Sigmoid colon (tissue), 7 donors: ENCODE results near the gene GRM6. TPM values are rescaled to one million over a fixed set of nuclear protein-coding genes. Genes with fewer than 3 reads are reported as not detected.

Experiments
- DNase-seq: peaks from one replicate; pipeline ENCODE4 v3.0.0-alpha.2; 2019
- H3K27ac ChIP-seq, 4 donors: fragments of 200-600 bp; sonication (generic); one replicate each; pipeline ENCODE4 v1.5.1; 2016 to 2019; ENCODE audit warnings: mild to moderate bottlenecking in 1 of 4
- H3K27me3 ChIP-seq, 3 donors: fragments of 200-600 bp; sonication (generic); one replicate each; pipeline ENCODE4 v1.5.1; 2019; ENCODE audit warnings: mild to moderate bottlenecking in 1 of 3
- H3K36me3 ChIP-seq, 4 donors: fragments of 200-600 bp; sonication (generic); one replicate each; pipeline ENCODE4 v1.5.1; 2016 to 2019
- H3K4me1 ChIP-seq, 4 donors: fragments of 200-600 bp; sonication (generic); one replicate each; pipeline ENCODE4 v1.5.1; 2017 to 2019
- H3K4me3 ChIP-seq, 4 donors: fragments of 200-600 bp; sonication (generic); one replicate each; pipeline ENCODE4 v1.5.1; 2017 to 2019; ENCODE audit warnings: mild to moderate bottlenecking in 2 of 4, moderate library complexity in 1 of 4
- H3K9me3 ChIP-seq, 4 donors: fragments of 200-600 bp in 3 of 4; sonication (generic) in 3 of 4; one replicate each; pipeline versions ENCODE4 v1.5.1 to v1.6.1; 2013 to 2019
- EP300 ChIP-seq, 4 donors: sonication (generic); formaldehyde crosslinking; IDR thresholded peaks; one replicate each; pipeline ENCODE4 v1.6.1; 2017; ENCODE audit warnings: antibody characterized with exemption in 4 of 4
- POLR2A ChIP-seq, 2 donors: fragments of 450-650 bp; IDR thresholded peaks; one replicate each; pipeline ENCODE4 v1.6.1; 2016; ENCODE audit warnings: antibody characterized with exemption in 2 of 2, mild to moderate bottlenecking in 2 of 2, moderate library complexity in 2 of 2
- POLR2AphosphoS5 ChIP-seq, 4 donors: sonication (generic); formaldehyde crosslinking; IDR thresholded peaks; one replicate each; pipeline ENCODE4 v1.6.1; 2017; ENCODE audit warnings: antibody characterized with exemption in 4 of 4
- WGBS, 2 donors: extraction: QIAGEN DNeasy Blood & Tissue Kit; methylation state at CpG; one replicate each; pipeline ENCODE4 v1.1.7; 2013; 5-methylcytosine and 5-hydroxymethylcytosine counted together
- intact Hi-C: fragments of 100-400 bp; cut with DNase I; formaldehyde crosslinking; loops from one replicate; pipeline ENCODE4 v1.15.1; 2023
- polyA plus RNA-seq, 3 donors: library from polyadenylated mRNA; stranded (reverse); fragments of 200-250 nt; gene quantifications; one replicate each; pipeline ENCODE4 v1.2.3, GENCODE V29; 2013
- total RNA-seq, 4 donors: library from RNA; depleted of rRNA; stranded (reverse); fragments of >200 nt; gene quantifications; one replicate each; pipeline ENCODE4 v1.1.0, GENCODE V29; 2016
- TF ChIP-seq, protein P1 (sequence below), 4 experiments: fragments of 450-650 bp in 3 of 4; fragments of 200-600 bp in 1 of 4; IDR thresholded peaks; one replicate each; pipeline ENCODE4 v1.5.1; 2016 to 2019; ENCODE audit warnings: antibody characterized with exemption in 4 of 4, mild to moderate bottlenecking in 3 of 4, moderate library complexity in 2 of 4
- donor health status: healthy with polysubstance abuse.
- donor health status: Bipolar disorder and iron deficiency.
- donor health status: healthy.

Gene GRM6
- total and polyA plus RNA-seq, 7 donors: 0.01 TPM; not detected in 6

DNA sequence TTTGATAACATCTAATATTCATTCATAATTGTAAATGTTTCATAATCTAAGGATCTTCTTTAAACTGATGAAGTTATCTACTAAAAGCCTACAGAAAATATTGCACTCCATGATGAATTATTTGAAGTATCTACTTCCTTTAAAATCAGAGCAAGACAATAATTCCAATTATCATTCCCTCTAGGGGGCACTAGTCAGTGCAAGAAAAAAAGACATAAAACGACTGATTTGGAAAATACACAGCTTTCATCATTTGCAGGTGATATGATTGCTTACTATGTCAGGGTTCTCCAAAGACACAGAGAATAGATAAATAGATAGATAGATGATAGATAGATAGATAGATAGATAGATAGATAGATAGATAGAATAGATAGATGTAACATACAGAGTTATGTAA is 13.5 kb upstream of the GRM6 start:
- H3K9me3 ChIP-seq: peaks cover 0 to 3% (median 0%) of the 10 kb centered on the region in 4 donors
- 12 to 15% methylated on average over 1 of the region's 1 CpG for WGBS, 2 donors

DNA sequence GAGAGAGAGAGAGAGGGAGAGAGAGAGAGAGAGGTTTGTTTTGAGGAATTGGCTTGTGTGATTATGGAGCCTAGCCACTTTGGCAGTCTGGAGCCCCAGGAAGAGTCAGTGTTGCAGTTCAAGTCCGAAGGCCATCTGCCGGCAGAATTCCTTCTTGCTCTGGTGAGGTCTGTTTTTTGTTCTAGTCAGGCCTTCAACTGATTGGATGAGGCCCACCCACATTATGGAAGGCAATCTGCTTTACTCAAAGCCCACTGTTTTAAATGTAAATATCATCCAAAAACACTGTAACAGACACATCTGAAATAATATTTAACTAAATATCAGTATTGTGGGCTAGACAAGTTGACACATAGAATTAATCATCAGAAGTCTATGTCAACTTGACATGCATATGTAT is 11.4 kb upstream of the GRM6 start:
- Histone ChIP-seq H3K27ac (no peak overlapping the region), H3K4me1 (no peaks in the 10 kb centered on the region), H3K4me3 (no peak overlapping the region), H3K9me3 (peaks cover 0 to 3% (median 0%) of the 10 kb centered on the region in 4 donors), H3K27me3 (no peaks in the 10 kb centered on the region), H3K36me3 (no peaks in the 10 kb centered on the region)
- 79 to 83% methylated on average over 2 of the region's 2 CpGs for WGBS, 2 donors
- TF ChIP-seq EP300 (IDR thresholded peaks at IDR 0.05): no peak
- no peak for TF ChIP-seq POLR2AphosphoS5 (IDR thresholded peaks at IDR 0.05)
- TF ChIP-seq, protein P1, sequence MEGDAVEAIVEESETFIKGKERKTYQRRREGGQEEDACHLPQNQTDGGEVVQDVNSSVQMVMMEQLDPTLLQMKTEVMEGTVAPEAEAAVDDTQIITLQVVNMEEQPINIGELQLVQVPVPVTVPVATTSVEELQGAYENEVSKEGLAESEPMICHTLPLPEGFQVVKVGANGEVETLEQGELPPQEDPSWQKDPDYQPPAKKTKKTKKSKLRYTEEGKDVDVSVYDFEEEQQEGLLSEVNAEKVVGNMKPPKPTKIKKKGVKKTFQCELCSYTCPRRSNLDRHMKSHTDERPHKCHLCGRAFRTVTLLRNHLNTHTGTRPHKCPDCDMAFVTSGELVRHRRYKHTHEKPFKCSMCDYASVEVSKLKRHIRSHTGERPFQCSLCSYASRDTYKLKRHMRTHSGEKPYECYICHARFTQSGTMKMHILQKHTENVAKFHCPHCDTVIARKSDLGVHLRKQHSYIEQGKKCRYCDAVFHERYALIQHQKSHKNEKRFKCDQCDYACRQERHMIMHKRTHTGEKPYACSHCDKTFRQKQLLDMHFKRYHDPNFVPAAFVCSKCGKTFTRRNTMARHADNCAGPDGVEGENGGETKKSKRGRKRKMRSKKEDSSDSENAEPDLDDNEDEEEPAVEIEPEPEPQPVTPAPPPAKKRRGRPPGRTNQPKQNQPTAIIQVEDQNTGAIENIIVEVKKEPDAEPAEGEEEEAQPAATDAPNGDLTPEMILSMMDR (IDR thresholded peaks at IDR 0.05): no peak
- no peak for TF ChIP-seq POLR2A (IDR thresholded peaks at IDR 0.05)
- intact Hi-C loops: no loop called here
- DNase-seq: no peak

More for the DNA sequence above, 13.5 kb upstream of the GRM6 start:
- H3K36me3 ChIP-seq: no peaks in the 10 kb centered on the region
- DNase-seq: no peak
- H3K4me1 ChIP-seq: no peaks in the 10 kb centered on the region
- H3K27ac ChIP-seq: no peak overlapping the region
- no peak overlapping the region for H3K4me3 ChIP-seq
- H3K27me3 ChIP-seq: no peaks in the 10 kb centered on the region
- TF ChIP-seq POLR2AphosphoS5 (IDR thresholded peaks at IDR 0.05): no peak
- intact Hi-C loops: no loop called here

DNA sequence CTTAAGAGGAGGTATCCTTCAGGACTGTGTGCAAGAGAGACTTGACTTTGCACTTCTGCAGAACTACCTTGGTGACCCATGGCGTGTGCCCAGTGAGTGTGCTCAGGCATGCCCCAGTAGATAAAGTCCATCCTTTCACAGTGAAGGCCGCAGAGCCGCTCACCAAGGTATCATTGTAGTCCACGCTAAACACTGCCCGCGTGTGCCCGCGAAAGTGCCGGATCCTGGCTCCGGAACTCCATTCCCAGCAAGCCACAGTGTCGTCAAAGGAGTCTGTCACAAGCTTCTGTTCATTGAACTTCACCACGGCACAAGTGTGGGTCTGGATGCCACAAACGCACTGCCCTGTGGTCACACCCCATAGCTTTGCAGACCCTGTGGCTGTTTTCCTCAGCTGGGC is 3.3 kb upstream of the GRM6 start:
- Histone ChIP-seq H3K4me1 (peaks cover 0 to 3% (median 0%) of the 10 kb centered on the region in 4 donors), H3K27me3 (peaks cover 6 to 33% (median 23%) of the 10 kb centered on the region in 3 donors), H3K4me3 (no peak overlapping the region), H3K36me3 (no peaks in the 10 kb centered on the region), H3K27ac (no peak overlapping the region), H3K9me3 (no peaks in the 10 kb centered on the region)
- TF ChIP-seq, protein P1 (IDR thresholded peaks at IDR 0.05): no peak
- no peak for TF ChIP-seq POLR2AphosphoS5 (IDR thresholded peaks at IDR 0.05)
- TF ChIP-seq POLR2A (IDR thresholded peaks at IDR 0.05): no peak
- TF ChIP-seq EP300 (IDR thresholded peaks at IDR 0.05): no peak
- DNase-seq: no peak
- intact Hi-C loops: no loop called here
- WGBS, 2 donors: 95 to 96% methylated on average over 13 of the region's 13 CpGs

DNA sequence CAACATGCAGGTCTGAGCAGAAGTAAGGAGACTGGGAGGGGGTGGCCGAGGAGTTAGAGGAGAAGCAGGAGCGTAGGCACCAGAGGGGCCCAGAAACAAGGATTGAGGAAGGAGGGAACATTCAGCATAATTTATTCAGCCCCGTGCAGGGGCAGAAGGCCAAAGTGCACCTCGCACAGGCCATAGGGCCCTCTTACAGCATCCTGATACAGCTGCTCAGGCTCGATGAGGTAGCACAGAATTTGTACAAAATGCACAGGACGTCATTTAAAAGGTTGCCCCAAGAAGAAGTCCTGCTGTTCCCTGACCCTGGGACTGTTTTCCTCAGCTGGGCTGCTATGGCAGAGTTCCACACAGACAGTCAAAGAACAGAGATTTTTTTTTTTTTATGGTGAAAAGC is 2.1 kb upstream of the GRM6 start:
- 73 to 77% methylated on average over 6 of the region's 6 CpGs for WGBS, 2 donors
- DNase-seq: no peak
- no peak for TF ChIP-seq EP300 (IDR thresholded peaks at IDR 0.05)
- TF ChIP-seq, protein P1 (IDR thresholded peaks at IDR 0.05): no peak
- no peak for TF ChIP-seq POLR2A (IDR thresholded peaks at IDR 0.05)
- no peak for TF ChIP-seq POLR2AphosphoS5 (IDR thresholded peaks at IDR 0.05)
- no peaks in the 10 kb centered on the region for H3K36me3 ChIP-seq
- no peak overlapping the region for H3K27ac ChIP-seq
- H3K9me3 ChIP-seq: no peaks in the 10 kb centered on the region
- no peak overlapping the region for H3K4me3 ChIP-seq
- H3K27me3 ChIP-seq: peaks cover 6 to 38% (median 28%) of the 10 kb centered on the region in 3 donors
- intact Hi-C loops: no loop called here
- H3K4me1 ChIP-seq: peaks cover 0 to 3% (median 0%) of the 10 kb centered on the region in 4 donors

DNA sequence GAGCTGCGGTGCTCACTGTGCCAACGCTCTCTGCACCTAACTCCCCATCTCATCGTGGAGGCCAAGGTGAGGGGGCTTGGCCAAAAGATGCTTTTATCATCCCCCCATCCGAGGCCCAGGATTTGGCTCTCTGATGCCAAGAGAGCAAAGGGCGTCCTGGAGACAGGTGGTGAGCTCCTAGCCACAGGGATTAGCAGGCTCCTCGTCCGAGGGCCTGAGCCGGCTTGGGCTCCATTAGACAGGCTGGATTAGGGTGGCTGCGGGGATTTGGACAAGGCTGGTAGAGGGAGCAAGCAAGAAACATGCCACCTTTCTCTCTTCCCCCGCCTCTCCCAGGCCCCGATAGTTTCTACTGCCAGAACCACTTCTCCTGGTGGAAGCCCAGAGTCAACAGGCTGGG is 1.0 kb upstream of the GRM6 start:
- Histone ChIP-seq H3K27ac (no peak overlapping the region), H3K4me1 (peaks cover 0 to 3% (median 0%) of the 10 kb centered on the region in 4 donors), H3K36me3 (no peaks in the 10 kb centered on the region), H3K4me3 (no peak overlapping the region), H3K27me3 (peaks cover 6 to 38% (median 28%) of the 10 kb centered on the region in 3 donors), H3K9me3 (no peaks in the 10 kb centered on the region)
- WGBS, 2 donors: 75 to 76% methylated on average over 11 of the region's 11 CpGs
- no peak for DNase-seq
- intact Hi-C loops: no loop called here
- TF ChIP-seq POLR2AphosphoS5 (IDR thresholded peaks at IDR 0.05) (no peak), POLR2A (IDR thresholded peaks at IDR 0.05) (no peak), EP300 (IDR thresholded peaks at IDR 0.05) (no peak)
- TF ChIP-seq, protein P1 (IDR thresholded peaks at IDR 0.05): no peak
